ENCODE measurements around the gene XRCC4.

- TF ChIP-seq CTCF (IDR thresholded peaks at IDR 0.05), result no peak
- no peak for TF ChIP-seq POLR2A (IDR thresholded peaks at IDR 0.05)
These were observed 176.4 kb downstream of the XRCC4 start for GRCh38 chr5:83253720-83254119.

All from sigmoid colon (tissue), 3 donors.